Measurements from ENCODE around the gene RICTOR.

DNA sequence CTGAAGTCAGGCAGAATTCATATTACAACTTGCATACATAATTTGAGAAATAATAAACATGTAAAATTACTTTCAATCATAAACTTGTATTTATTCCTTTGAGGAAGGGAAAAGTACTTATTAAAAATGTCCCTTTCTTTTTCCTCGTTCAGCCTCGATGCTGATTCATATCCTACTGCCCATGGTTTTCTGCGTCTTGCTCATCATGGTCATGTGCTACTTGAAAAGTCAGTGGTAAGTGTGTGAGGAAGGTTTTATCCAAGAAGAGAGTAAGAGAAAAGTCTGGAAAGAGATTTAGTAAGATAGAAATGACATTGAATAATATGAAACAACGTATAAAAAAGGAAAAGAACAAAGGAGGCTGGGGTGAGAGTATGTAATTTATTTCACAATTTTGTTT, 142.5 kb downstream of the RICTOR start:
- no peak for TF ChIP-seq GATA2 (IDR thresholded peaks at IDR 0.05; ENCODE audit: low read depth, low read length)
- no peak for TF ChIP-seq GATA3 (IDR thresholded peaks at IDR 0.05; ENCODE audit: low read depth, low read length)
